Fibroblast of skin of abdomen (primary cell): Measurements from ENCODE around the gene LIM2.

Source experiments
- DNase-seq: peaks from one replicate; pipeline ENCODE4 v3.0.0-alpha.2; 2013

The LIM2 gene

GRCh38 chr19:51394050-51394836 is 6.5 kb upstream of the LIM2 start:
- DNase-seq: peak; percentile 99

DNA sequence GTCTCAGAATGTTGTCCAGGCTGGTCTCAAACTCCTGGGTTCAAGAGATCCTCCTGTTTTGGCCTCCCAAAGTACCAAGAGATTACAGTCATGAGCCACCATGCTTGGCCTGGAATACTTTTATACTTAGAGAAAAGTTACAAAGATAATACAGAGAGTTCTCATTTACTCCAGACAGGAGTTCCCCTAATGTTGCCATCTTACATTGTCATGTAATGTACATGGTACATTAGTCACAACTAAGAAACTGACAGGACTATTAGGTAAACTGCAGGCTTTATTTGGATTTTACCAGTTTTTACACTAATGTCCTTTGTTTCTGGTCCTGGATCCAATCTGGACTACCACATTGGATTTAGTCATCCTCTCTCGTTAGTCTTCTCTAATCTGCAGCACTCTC is 4.9 kb upstream of the LIM2 start:
- DNase-seq: no peak

DNA sequence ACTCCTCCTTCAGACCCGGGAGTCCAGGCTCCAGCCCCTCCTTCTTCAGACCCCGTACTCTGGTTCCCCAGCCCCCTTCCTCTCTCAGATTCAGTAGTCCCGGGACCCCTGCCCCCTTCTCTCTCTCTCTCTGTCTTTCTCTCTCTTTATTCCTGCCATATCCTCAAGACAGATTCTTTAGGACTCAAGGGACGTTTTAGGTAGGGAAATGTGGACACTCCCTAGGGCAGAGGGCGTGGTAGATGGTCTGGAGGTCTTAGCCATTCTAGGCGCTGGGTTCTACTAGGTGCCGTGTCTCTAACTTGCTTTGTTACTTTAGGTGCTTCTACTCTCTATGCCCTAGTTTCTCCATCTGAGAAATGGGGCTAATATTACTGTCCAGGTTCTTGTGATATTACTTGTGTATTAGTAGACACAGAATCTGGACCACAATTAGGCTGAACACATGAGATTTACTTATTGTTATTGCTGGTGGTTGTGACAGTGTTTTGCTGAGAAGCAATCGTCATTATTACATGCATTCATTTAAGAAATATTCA is 3.4 kb upstream of the LIM2 start:
- no peak for DNase-seq

DNA sequence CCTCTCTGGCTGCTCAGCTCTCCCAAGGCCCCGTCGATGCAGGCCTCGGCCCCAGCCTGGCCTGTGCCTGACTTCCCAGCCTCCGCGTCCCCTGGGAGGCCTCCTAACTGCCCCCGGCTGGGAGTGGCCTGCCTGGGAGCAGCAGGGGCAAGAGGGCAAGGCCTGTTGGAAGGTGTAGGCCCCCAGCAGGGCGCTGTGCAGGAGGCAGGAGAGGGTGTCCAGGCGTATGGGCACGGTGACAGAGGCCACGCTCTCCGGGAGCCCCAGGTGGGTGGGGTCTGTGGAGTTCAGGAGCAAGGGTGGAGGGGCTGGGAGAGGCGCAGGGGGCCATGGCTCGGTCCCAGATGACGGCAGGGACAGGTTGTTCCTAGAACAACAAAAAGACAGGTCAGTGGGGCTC is 1.4 kb upstream of the LIM2 start:
- no peak for DNase-seq

GRCh38 chr19:51386882-51387520 is 773 bp downstream of the LIM2 start:
- no peak for DNase-seq

DNA sequence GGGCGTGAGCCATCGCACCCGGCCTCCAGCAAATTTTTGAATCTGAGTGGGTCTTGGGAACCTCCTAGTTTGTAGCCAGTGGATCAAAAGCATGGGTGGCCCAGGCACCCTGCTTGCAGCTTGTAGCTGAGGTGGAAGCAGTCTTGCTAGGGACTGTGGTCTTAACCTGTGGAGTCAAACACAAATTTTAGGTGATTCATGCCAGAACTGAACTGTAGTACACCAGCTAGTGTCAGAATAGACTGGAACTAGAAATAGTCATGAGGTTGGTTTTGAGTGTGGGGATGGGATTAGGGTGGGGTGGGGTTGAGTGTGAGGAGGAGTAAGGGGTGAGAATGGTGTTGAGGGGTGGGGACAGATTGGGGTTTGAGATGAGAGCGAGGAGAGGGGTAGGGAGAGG is 5.8 kb downstream of the LIM2 start:
- no peak for DNase-seq

DNA sequence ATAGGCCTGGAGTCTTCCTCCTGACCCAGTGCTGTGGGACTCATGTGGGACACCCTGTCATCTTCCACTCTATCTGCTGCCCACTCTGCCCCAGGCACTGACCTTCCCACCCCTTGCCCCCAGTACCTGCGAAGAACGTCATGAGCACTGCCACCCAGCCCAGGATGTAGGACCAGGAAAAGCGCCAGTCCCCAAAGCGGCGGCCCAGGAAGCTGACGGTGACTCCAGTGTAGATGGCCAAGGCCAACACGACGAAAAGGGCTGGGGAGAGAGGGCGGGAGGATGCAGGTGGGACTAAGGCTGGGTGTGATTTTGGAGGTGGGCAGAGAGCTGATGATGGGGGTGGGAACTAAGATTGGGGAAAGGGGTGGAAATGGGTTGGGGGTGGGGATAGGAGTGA is 7.4 kb downstream of the LIM2 start:
- DNase-seq: no peak

DNA sequence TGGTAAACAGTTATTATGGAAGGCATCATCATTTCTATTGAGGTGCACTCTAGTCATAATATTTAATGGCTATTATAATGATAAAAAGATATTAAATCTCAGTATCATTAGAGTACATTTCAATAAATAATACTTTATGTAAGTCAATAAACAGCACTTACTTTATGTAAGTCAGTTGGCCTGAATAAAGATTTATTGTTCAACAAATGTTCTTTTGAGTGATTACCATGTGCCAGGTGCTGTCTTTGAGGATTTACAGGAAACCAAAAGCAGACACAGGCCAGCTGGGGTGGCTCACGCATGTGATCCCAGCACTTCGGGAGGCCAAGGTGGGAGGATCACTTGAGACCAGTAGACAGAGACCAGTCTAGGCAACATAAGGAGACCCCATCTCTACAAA is 10.4 kb downstream of the LIM2 start:
- no peak for DNase-seq

DNA sequence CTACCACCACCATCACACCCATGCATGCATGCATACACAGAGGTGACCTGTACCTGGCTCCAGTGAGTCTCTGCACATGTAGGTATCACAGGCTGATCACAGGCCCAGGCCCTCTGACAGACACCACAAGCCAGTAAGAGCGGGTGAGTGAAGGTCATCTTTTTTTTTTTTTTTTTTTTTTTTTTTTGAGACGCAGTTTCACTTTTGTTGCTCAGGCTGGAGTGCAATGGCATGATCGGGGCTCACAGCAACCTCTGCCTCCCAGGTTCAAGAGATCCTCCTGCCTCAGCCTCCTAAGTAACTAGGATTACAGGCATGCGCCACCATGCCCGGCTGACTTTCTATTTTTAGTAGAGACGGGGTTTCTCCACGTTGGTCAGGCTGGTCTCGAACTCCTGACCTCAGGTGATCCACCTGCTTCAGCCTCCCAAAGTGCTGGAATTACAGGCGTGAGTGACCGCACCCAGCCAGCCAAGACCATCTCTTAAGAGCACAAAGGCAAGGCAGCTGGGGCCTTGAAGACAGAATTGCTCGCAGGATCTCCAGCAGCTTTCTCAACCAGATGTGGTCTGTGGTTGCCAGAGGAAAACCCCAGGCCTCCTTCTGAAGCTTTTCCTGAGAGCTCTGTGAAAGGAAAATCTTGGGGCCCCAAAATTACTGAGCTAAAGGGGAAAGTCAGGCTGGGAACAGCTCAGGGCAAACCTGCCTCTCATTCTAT is 12.1 kb downstream of the LIM2 start:
- DNase-seq: no peak

GRCh38 chr19:51372649-51373504 is 14.9 kb downstream of the LIM2 start, which contains the start of gene NKG7:
NKG7 (minus strand) TSS chr19:51372654; CDS start chr19:51372535, 119 bp downstream.
- no peak for DNase-seq

GRCh38 chr19:51372021-51372648 is 15.6 kb downstream of the LIM2 start:
- DNase-seq: no peak

GRCh38 chr19:51371186-51371690 is 16.5 kb downstream of the LIM2 start:
- no peak for DNase-seq

GRCh38 chr19:51370230-51370629 is 17.5 kb downstream of the LIM2 start:
- DNase-seq: no peak

DNA sequence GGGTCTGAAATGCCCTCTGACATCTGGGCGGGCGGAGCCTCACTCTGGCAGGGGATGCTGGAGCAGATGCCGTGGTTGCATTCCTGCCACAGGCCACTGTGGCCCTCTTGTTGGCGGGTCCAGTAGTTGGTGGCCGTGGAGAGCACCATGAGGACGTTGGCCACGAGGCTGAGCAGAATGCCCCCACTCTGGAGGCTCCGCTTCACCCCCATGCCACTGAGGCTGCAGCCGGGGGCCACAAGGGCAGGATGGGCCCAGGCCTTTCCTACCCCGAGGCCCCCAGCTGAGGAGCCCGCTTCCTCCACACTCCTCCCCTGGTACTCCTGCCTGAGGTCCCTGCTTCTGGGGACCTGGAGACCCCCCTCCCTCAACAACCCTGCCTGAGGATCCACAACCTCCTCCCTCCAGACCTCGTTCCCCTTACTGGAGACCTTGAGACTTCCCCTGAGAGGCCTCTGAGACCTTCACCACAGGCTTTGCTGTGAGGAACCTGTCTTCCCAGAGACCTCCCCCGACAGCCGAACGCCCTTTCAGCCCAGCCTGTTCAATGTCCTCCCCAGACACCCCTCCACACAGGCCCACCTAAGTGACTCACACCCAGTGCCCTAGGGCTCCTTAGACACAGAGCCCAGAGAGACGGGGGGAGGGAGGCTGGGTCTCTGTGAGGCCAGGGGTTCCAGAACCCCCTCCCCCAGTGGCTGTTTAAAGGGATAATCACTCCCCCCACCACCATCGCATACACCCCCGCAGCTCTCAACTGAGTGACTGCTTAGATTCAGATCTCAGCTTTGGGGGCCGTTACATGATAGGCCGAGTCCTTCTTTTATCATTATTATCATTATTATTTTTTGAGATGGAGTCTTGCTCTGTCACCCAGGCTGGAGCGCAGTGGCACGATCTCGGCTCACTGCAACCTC is 19.1 kb downstream of the LIM2 start, which contains the start of gene CLDND2:
TSS of gene CLDND2 (minus strand) at position 638 of the 917 bp plus-strand sequence. CDS start at position 212, 426 bp downstream.
- DNase-seq: no peak

DNA sequence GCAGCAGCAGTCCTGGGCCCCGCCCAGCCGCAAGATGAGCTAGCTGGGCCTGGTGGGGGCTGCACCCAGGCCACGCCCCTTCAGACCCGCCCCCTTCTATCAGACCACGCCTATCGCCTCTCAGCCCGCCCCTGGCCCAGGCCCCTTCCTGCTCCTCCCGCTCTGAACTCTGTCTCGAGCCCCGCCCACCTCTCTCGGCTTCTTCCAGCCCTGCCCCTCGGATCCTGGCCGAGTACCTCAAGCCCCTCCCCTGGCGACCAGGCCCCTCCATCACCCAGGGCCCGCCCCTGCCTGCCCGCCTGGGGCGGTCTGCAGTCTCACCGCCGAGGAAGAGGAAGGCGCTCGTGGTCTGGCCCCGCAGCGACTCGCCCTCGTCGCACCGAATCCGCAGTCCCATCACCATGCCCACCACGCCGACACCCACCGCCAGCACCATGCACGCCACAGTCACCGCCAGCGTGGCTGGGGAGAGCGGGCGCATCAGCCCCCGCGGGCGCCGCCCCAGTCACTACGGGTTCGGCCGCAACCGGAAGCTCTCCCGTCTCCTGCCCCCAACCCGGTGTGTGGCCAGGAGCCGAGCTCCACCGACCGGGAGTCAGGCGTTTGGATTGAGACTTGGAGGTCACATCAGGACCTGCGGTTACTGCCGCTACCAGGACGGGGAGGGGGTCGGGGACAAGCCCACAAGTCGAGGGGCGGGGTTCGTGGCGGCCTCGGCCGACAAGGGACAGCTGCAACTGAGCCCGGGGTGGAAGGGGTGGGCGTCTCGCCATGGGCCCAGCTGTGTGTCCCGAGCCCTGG is 20.0 kb downstream of the LIM2 start:
- DNase-seq: peak; percentile 99

DNA sequence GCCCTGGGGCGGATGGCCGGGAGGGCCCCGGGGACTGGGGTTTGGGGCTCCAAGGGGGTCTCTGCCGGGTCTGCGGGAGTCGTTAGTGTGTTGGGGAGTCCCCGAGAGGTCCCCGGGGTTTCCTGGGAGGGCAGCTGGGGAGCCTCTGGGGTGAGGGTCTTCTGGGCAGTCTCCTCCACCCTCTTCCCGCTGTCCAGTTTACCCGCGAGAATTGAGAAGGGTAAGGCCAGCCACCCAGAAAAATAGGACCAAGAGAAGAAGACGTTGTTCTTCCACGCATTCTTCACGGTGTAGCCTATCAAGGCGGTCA is 20.6 kb downstream of the LIM2 start:
- DNase-seq: no peak

GRCh38 chr19:51366389-51367254 is 21.2 kb downstream of the LIM2 start:
- peak; percentile 98 for DNase-seq

DNA sequence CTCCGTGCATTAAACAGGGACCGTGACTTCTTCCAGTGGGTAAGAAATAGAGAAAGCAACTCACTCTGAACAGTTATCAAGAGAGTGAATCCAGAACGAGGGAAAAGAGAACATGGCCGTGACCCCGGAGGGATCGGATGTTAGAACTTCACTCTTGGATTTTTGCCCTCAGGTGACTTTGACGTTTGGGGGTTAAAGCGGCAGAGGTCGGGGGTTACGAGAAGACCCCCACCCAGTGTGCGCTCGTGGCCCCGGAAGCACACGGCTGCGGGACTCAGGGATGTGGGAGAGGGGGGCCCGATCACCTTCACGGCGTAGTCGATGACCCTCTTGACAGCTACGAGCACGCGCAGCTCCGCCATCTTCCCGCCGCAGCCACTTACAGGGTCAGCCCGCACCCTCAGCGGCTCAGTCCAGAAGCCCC is 21.8 kb downstream of the LIM2 start, which contains the start of gene ETFB:
TSS of gene ETFB (minus strand) at position 424 of the 424 bp plus-strand sequence. CDS start at position 362, 62 bp downstream.
- no peak for DNase-seq
